GM19351 (cell line): ENCODE results near the gene RSU1.

Experiments
- ATAC-seq: cut with Tn5 transposase; IDR thresholded peaks from one replicate; pipeline ENCODE4 v1.9.1; 2021; ENCODE audit warnings: mild to moderate bottlenecking, moderate library complexity; ENCODE audit not compliant: unreplicated experiment

Gene RSU1

DNA sequence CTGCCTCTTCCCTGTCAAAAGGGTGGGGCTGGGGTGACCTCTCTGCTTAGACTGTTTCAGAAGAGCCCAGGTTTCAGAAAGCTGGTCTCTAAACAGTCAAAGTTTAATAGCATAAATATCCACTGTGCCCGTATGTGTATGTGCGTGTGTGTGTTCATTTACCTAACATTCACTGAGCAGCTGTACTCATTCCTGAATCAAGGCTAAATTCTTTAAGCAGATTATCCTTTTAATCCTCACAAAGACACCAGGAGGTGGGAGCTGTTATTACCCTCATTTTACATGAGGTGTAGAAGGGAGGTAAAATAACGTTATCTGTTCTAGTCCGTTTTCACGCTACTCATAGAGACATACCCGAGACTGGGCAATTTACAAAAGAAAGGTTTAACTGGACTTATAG, 72.2 kb downstream of the RSU1 start:
- no peak for ATAC-seq

DNA sequence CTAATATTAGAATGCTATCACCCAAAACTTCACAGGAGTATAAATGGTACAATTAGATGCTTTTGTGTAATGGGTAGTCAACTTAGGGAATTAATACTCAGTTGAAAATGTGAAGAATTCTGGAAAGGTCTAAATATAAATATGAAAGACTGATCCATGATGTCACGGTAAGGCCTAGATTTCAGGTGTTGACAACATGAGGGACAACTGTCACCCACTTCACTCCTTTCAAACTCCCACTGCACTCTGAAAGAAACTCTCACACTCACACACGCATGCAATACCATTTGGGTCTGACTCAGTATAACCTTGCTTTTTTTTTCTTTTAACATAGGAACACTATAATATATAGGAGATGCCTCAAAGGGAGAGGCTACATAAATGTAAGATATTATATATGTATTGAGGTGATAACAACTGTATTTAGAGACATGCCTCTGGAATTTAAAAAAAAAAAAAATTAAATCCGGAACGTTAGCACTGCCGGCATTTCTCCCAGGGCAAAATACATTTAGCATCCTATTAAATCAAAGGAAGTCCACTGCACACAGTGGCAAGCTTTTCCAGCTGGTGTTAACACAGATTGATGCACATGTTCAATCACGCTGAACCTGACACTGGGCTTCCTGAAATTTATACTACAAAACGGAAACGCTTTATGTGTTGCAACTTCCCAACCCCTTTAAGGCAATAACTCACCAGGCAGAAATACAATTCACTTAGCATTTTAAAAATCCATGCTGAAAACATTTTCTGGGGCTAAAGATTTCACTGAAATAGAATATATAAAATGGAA, 74.9 kb downstream of the RSU1 start:
- no peak for ATAC-seq

DNA sequence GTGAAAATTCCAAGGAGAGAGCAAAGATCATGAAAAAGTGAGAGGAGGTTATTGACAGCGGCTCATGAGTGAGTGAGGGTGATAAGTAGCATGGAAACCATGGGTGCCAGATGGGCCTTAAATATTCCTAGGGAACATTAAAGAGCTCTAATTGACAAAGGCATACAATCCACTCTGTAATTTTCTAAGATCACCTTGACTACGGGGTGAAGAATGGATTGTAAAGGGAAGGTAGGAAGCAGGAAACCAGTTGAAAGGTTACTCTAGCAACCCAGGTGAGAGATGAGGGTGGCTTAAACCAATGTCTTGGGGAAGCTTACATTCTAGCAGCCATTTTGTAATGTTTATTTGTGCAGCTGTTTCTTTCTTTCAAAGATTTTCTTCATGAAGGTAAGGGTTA, 75.7 kb downstream of the RSU1 start:
- no peak for ATAC-seq

DNA sequence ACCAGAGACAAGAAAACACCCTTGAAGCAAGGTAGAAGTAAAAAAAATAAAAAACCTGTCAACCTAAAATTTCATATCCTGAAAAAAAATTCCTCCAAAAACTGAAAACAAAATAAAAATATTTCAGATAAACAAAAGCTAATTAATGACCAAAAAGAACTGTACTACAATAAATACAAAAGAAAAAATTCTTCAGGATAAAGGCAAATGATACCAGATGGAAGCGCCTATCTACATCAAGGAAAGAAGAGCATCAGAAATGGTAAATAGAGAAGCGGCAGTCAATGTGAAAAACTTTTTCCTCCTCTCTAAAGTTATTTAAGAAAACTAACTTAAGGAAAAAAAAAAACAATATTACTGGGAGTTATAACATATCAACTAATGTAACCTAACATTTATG, 79.8 kb downstream of the RSU1 start:
- ATAC-seq, result no peak

DNA sequence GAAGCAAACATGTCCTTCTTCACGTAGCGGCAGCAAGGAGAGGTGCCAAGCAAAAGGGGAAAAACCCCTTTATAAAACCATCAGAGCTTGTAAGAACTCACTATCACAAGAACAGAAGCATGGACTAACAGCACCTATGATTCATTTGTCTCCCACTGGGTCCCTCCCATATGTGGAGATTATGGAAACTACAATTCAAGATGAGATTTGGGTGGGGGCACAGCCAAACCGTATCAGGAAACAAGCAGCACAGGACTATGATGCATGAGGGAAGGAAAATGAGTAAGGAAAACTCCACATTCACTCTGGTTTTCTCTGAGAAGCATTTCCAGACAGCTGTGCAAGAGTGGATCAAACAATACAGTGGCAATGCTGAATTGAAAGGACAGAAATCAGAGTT, 81.6 kb downstream of the RSU1 start:
- no peak for ATAC-seq

- ATAC-seq, result no peak
These were observed 84.8 kb downstream of the RSU1 start for GRCh38 chr10:16732376-16732775.

- ATAC-seq, result no peak
These were observed 89.0 kb downstream of the RSU1 start for GRCh38 chr10:16728266-16728665.

- no peak for ATAC-seq
These were observed 89.6 kb downstream of the RSU1 start for GRCh38 chr10:16727666-16728065.

DNA sequence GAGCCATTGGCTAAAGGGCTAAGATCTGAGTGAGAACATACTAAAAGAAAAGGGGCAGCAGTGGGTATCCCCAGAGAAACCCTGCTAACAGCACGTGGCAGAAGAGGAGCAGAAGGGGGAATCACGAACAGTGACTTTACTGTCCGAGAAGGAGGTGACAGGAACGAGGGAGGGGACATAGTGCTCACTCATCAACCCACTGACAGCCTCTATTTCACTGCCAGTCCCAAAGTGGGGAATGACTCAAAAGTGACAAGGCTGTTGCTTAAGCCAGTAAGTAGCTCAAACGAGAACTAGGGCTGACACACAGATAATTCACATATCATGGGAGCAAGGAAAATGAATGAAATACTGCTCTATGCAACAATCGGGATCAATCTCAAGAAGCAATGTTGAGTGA, 92.7 kb downstream of the RSU1 start:
- no peak for ATAC-seq

DNA sequence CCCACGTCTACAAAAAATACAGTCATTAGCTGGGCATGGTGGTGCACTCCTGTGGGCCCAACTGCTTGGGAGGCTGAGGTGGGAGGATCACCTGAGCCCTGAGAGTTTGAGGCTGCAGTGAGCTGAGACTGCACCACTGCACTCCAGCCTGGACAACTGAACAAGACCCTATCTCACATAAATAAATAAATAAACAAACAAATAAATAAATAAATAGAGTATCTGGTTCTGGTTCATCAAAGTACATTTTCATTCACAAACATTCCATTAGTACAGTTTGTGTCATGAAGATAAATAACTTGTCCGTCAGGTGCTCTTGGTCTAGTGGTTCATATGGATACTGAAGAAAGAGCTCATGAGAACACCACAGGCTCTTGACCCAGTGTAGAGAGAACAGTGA, 96.4 kb downstream of the RSU1 start:
- no peak for ATAC-seq

DNA sequence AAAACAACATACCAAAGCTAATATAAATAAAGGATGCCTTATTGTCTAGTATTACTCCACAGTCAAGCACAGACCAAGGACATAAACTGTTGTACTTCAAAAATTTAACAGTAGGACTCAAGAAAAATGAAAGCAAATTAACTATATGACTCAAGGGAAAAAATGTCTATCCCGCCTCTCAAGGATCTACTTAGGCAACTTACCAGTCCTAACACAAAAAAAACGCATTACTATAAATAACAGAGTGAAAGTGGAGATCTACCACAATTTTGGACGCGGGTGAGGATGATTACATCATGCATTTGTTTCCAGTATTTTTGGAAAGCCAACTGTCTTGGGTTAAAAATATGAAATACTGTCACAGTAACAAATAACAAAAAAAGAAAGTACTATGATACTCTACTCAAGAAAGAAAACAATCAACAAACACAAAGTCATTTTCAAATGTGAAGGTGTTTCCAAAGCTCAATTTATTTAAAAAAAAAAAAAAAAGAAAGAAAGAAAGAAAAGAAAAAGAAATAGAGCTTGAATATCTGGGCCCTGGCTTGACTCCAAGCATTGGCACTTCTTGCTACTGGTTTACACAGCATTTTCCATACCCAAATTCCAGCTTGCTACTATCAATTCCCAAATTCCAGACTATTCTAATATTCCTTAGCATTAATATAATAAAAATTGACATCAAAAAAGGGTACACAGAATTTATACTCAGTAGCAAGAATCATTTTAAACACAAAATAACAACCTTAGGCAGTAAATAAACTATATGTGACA, 99.4 kb downstream of the RSU1 start:
- no peak for ATAC-seq

- no peak for ATAC-seq
These were observed 101.2 kb downstream of the RSU1 start for GRCh38 chr10:16716051-16716450.

DNA sequence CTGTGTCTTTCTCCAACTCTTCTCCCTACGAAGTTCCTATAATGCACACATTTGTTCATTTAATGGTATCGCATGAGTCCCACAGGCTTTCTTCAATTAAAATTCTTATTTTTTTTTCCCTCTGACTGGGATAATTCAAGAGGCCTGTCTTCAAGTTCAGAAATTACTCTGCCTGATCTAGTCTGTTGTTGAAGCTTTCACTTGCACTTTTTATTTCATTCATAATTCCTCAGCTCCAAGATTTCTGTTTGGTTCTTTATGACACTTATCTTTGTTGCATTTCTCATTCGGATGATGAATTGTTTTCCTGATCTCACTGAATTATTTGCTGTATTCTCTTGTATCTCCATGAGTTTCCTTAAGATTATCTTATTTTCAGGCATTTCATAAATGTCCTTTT, 103.9 kb downstream of the RSU1 start:
- ATAC-seq, result no peak

- ATAC-seq, result no peak
These were observed 104.3 kb downstream of the RSU1 start for GRCh38 chr10:16712883-16713282.

DNA sequence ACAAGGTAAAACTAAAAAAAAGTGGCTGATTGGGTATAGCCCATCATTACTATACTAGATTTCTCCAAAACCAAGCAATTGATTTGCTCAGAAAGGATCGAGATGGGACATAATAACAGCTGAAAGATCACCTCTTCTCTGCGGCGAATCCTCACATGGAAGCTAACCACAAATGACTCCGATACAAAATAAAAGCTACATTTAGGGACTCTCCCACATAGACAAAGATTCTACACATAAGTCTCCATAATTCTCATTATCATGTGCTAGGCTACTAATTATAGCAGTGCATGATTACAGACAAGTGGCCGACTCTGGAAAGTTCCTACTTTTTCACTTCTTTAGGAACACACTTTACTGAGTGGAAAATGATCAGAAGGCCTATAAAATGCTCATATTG, 116.9 kb downstream of the RSU1 start:
- ATAC-seq, result no peak

- no peak for ATAC-seq
These were observed 117.7 kb downstream of the RSU1 start for GRCh38 chr10:16699435-16700057.

- no peak for ATAC-seq
These were observed 118.8 kb downstream of the RSU1 start for GRCh38 chr10:16698461-16698860.

- no peak for ATAC-seq
These were observed 126.8 kb downstream of the RSU1 start for GRCh38 chr10:16690417-16690816.

DNA sequence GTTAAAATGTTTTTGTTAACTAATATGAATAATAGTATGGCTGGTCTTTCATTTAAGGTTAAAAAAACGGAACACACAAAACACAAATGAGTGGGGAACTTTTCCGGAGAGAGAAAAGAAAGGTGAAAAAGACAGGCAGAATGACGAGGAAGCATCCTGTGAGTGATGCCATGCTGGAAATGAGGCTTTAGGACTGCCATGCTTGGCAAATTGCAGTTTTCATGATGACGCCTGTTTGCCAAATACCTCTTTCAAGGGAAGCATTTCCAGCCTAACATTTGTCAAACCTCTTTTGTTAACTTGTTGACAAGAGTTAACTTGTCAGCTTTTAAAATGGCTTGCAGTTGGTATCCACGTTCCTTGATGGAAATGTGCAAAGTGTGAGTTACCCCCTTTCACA, 127.5 kb downstream of the RSU1 start:
- ATAC-seq, result no peak

GRCh38 chr10:16689227-16689626, 128.0 kb downstream of the RSU1 start:
- ATAC-seq, result no peak

- ATAC-seq, result no peak
These were observed 130.9 kb downstream of the RSU1 start for GRCh38 chr10:16686054-16686902.
